Activated T-cell treated with anti-CD3 and anti-CD28 coated beads, Interleukin-2, amount 50 U/mL, for 24 hours (primary cell): ENCODE results near the gene ALK.
"Not testable (repeated sequence)": the region's sequence is repeated elsewhere in the genome, so short reads cannot be mapped to it uniquely, and the experiment has no call there.

ENCODE experiments used
- DNase-seq: peaks from one replicate; pipeline ENCODE4 v3.0.0-alpha.2; 2020
- H3K27ac Mint-ChIP-seq: 2 replicates; pipeline ENCODE4 v1.8.0; 2020; ENCODE audit warnings: mild to moderate bottlenecking, mixed read lengths
- H3K27me3 Mint-ChIP-seq: 2 replicates; pipeline ENCODE4 v1.8.0; 2020; ENCODE audit warnings: mixed read lengths
- H3K36me3 Mint-ChIP-seq: 2 replicates; pipeline ENCODE4 v1.8.0; 2020; ENCODE audit warnings: low read depth, mixed read lengths
- H3K4me1 Mint-ChIP-seq: 2 replicates; pipeline ENCODE4 v1.8.0; 2020; ENCODE audit warnings: low read depth, mixed read lengths
- H3K4me3 Mint-ChIP-seq: 2 replicates; pipeline ENCODE4 v1.8.0; 2020; ENCODE audit warnings: mild to moderate bottlenecking, moderate library complexity, mixed read lengths
- H3K9me3 Mint-ChIP-seq: 2 replicates; pipeline ENCODE4 v1.8.0; 2020; ENCODE audit warnings: mixed read lengths

Gene ALK

DNA sequence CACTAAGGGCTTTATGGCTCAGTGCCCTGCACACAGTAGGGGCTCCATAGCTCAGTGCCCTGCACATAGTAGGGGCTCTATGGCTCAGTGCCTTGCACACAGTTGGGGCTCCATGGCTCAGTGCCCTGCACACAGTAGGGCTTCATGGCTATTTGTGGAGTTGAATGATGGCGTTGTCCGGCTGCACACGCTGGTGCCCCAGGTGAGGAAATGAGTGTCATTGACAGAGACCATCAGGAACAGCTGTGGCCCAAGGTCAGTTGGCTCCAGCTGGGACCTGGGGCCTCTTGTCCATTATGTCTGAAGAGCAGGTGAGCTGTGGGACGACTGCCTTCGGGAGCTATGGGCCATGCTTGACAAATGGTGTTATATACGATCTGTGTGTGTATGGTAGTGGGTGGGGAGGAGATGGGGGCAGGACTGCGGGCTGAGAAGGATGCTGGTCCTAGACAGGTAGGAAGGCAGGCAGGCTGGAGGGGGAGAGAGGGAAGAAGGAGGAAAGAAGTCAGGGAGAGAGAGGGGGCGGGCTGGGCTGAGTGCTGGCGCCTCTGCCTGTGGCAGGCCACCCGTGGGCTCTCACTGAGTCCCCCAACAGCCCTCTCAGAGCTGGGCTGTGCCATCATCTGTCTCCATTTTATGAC, 675.5 kb downstream of the ALK start:
- H3K9me3 Mint-ChIP-seq: no peaks in the 10 kb centered on the region
- H3K27ac Mint-ChIP-seq: no peak overlapping the region
- no peaks in the 10 kb centered on the region for H3K27me3 Mint-ChIP-seq
- no peak overlapping the region for H3K4me3 Mint-ChIP-seq
- H3K36me3 Mint-ChIP-seq: no peaks in the 10 kb centered on the region
- no peak for DNase-seq
- no peaks in the 10 kb centered on the region for H3K4me1 Mint-ChIP-seq

DNA sequence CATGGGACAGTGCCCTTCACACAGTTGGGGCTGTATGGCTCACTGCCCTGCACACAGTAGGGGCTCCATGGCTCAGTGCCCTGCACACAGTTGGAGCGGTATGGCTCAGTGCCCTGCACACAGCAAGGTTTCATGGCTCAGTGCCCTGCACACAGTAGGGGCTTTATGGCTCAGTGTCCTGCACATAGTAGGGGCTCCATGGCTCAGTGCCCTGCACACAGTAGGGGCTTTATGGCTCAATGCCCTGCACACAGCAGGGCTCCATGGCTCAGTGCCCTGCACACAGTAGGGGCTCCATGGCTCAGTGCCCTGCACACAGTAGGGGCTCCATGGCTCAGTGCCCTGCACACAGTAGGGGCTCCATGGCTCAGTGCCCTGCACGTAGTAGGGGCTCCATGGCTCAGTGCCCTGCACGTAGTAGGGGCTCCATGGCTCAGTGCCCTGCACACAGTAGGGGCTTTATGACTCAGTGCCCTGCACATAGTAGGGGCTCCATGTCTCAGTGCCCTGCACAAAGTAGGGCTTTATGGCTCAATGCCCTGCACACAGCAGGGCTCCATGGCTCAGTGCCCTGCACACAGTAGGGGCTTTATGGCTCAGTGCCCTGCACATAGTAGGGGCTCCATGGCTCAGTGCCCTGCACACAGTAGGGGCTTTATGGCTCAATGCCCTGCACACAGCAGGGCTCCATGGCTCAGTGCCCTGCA, 676.2 kb downstream of the ALK start:
- H3K27me3 Mint-ChIP-seq, H3K9me3 Mint-ChIP-seq, H3K4me3 Mint-ChIP-seq, H3K4me1 Mint-ChIP-seq, DNase-seq, H3K27ac Mint-ChIP-seq, H3K36me3 Mint-ChIP-seq: not testable (repeated sequence)

DNA sequence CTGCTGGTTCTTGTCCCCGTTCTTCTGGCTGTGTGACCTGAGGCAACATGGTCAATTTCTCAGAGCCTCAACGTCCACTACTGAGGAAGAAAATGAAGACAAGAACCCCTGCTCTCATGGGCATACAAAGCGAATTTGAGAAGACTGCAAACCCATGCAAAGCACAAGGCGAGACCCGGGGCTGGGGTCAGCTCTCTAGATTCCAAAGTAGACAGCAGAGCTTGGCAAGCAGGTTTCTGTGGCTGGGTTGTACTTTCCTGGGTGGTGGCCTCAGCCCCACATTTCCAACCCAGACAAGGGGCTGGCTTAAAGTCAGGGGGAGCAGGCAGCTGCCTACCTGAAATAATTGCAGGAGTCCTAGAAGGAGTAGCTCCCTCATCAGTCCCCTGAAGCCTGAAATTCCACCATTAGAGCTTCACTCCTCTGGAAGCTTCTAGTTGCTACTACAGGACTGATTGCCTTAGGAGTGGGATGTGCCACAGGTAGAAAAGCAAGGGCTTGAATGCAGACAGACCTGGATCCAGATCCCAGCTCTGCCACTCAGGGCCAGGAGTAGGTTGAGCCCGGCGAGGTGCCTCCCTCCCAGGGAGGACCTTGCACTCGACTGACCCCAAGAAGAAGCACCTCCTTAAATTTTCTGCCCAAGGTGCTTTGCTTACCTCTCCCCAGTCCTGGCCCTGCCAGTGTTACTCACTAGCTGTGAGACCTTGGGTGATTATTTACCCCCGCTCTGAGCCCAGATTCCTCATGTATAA, 678.6 kb downstream of the ALK start:
- H3K4me1 Mint-ChIP-seq: no peaks in the 10 kb centered on the region
- no peaks in the 10 kb centered on the region for H3K36me3 Mint-ChIP-seq
- no peaks in the 10 kb centered on the region for H3K9me3 Mint-ChIP-seq
- peaks cover 8% of the 10 kb centered on the region for H3K27me3 Mint-ChIP-seq
- H3K27ac Mint-ChIP-seq: no peak overlapping the region
- DNase-seq: no peak
- no peak overlapping the region for H3K4me3 Mint-ChIP-seq

DNA sequence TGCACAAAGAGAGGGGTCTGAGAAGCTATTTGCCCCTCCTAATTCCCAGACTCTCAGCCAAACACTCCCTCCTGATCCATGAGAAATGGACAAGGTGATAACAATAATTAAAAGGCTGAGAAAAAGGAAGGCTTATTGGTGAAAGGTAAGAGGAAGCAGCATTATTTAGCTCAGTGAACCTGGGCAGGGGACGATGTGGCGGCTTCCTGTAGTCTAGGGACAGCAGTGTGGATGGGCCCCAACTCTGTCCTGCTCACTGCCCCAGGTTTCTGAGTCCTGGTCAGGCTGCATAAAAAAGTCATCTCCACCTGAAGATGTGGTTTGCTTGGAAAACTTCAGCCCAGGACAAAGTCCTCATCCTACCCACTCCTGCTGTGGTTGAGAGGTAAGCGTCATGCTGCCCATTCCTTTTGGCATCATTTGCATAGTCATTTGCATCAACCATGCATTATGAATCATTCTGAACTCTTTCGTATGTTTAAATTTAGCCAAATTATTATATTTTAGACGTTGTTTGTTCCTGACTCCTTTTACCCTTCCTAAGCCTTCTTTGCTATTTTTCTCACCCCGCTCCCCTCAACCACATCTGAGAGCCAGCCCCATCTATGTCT, 679.3 kb downstream of the ALK start:
- Mint-ChIP-seq H3K4me3 (no peak overlapping the region), H3K27me3 (peaks cover 15% of the 10 kb centered on the region), H3K9me3 (no peaks in the 10 kb centered on the region), H3K27ac (no peak overlapping the region), H3K4me1 (no peaks in the 10 kb centered on the region), H3K36me3 (no peaks in the 10 kb centered on the region)
- no peak for DNase-seq

DNA sequence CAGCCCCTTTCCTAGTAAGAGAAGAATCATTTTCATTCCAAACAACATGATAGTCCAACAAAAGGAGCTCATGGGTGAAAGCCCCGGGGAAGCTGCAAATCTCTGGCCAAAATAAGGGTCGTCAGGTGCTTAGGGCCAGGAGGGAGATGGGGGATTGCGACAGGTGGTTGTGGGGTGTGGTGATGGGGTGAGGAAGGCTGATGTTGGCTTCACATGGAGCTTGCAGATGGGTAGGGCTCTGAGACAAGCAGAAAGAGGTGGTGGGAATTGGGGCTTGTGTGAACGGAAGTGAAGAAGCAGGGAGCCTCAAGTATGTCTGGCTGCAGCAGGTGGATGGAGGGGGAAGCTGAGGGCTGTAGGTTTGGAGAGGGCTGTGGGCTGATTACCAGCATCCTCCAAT, 680.0 kb downstream of the ALK start:
- no peaks in the 10 kb centered on the region for H3K9me3 Mint-ChIP-seq
- H3K4me1 Mint-ChIP-seq: no peaks in the 10 kb centered on the region
- DNase-seq: no peak
- no peak overlapping the region for H3K4me3 Mint-ChIP-seq
- peaks cover 22% of the 10 kb centered on the region for H3K27me3 Mint-ChIP-seq
- H3K27ac Mint-ChIP-seq: no peak overlapping the region
- no peaks in the 10 kb centered on the region for H3K36me3 Mint-ChIP-seq

DNA sequence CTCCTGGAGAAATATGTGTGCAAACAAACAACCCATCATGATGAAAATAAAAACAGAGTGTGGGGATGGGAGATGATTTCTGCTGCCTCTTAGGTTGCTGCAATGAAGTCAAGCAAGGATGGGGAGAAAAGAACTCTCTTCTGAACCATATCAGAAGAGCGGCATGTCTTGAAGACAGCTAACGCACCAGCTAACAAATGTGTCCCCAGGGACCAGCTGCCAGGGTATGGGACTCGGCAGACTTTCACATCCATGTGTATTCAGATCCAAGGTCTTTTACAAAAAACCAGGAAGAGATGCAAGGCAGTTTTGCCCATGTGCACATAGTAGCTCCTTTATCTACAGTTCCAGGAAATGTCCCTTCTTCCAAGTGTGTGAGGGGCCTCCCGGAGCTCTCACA, 680.8 kb downstream of the ALK start:
- Mint-ChIP-seq H3K4me3 (no peak overlapping the region), H3K27me3 (peaks cover 22% of the 10 kb centered on the region), H3K27ac (no peak overlapping the region), H3K4me1 (no peaks in the 10 kb centered on the region), H3K36me3 (no peaks in the 10 kb centered on the region), H3K9me3 (no peaks in the 10 kb centered on the region)
- no peak for DNase-seq

DNA sequence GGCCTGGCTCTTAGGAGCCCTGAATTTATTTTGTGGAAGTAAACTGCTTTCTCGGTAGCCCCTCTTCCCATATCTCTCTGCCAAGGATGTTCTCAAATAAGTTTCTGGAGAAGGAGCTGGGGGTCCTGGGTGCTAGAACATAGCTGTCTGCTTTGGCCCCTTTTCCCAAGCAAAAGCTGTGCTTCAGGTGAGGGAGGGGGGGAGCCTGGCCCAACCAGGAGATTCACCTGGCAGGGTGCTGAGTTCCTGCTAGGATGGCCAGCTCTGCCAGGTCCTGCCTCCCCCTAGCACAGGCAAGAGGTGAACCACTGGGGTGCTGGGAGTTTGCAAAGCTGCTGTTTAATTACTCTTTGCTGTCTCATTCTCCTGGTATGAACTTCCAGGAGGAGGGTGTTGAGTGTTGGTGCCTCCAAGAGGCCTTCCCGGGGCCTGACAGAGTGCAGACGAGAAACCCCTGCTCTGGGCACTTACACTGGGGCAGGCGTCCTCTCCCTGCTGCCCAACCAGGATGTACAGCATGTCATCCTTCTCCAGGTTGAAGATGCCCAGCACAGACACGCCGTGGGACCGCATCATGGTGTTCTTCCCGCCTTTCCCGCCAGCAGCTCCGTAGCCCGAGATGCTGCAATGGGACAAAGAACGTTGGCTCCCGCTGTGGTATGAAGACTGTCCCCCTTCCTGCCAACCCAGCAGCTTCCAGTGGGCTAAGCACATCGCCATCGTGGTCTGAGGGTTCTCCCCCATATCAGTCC, 682.0 kb downstream of the ALK start:
- Mint-ChIP-seq H3K27ac (no peak overlapping the region), H3K4me3 (no peak overlapping the region), H3K27me3 (peaks cover 22% of the 10 kb centered on the region), H3K36me3 (no peaks in the 10 kb centered on the region), H3K9me3 (no peaks in the 10 kb centered on the region), H3K4me1 (no peaks in the 10 kb centered on the region)
- DNase-seq: no peak

DNA sequence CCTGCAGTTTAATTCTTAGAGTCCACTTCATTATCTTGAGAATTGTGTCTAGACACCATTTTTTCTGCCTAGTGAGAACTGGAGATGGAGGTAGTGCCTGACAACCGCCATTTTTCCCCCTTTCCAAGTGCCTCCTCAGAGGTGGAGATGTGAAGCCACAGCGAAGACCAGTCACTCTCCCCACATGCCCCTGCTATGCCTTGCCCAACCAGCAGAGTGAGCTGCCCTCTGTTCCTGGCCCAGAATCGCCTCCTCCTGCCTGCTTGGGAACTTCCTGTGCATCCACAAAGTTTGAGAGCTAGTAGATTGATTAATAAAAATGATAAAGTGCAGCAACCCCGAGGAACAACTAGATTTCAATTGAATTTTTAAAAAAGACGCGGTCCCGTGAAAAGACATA, 682.9 kb downstream of the ALK start:
- H3K4me1 Mint-ChIP-seq: no peaks in the 10 kb centered on the region
- no peak overlapping the region for H3K27ac Mint-ChIP-seq
- H3K36me3 Mint-ChIP-seq: no peaks in the 10 kb centered on the region
- H3K4me3 Mint-ChIP-seq: no peak overlapping the region
- peaks cover 22% of the 10 kb centered on the region for H3K27me3 Mint-ChIP-seq
- no peak for DNase-seq
- H3K9me3 Mint-ChIP-seq: no peaks in the 10 kb centered on the region

DNA sequence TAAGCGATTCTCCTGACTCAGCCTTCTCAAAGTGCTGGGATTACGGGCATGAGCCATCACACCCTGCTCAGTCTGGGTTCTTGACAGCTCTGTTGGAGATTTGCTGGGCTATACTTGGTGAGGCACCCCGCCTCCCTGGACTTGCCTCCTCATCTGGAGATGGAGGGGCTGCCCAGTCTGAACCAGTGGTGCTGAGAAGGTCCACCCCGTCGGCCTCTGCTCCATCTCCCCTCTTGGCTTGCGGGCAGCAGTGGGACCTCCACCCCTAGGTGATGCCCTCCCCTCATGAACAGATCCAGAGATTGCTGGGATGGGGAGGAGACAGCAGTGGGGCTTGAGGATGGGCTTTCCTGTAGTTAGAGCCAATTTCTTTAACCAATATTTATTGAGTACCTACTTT, 685.3 kb downstream of the ALK start:
- Mint-ChIP-seq H3K27me3 (peaks cover 22% of the 10 kb centered on the region), H3K4me3 (no peak overlapping the region), H3K27ac (no peak overlapping the region), H3K36me3 (no peaks in the 10 kb centered on the region), H3K9me3 (no peaks in the 10 kb centered on the region), H3K4me1 (no peaks in the 10 kb centered on the region)
- no peak for DNase-seq

DNA sequence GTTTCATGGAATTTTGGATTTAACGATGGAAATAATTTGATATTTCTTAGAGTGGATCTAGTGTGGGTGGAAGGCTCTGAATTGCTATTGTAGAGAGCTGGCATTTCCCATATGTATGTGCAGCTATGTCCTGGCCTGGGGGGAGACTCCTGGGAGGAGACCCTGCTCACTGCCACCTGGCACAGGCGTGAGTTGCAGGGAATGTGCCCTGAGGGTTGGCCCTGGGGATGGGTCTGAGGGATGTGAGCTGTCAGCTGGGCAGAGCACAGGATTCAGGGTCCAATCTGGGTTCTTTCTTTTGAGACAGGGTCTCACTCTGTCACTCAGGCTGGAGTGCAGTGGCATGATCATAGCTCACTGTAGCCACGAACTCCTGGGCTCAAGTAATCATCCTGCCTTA, 686.0 kb downstream of the ALK start:
- Mint-ChIP-seq H3K9me3 (no peaks in the 10 kb centered on the region), H3K27ac (no peak overlapping the region), H3K4me3 (no peak overlapping the region), H3K36me3 (no peaks in the 10 kb centered on the region), H3K4me1 (no peaks in the 10 kb centered on the region), H3K27me3 (peaks cover 19% of the 10 kb centered on the region)
- no peak for DNase-seq

DNA sequence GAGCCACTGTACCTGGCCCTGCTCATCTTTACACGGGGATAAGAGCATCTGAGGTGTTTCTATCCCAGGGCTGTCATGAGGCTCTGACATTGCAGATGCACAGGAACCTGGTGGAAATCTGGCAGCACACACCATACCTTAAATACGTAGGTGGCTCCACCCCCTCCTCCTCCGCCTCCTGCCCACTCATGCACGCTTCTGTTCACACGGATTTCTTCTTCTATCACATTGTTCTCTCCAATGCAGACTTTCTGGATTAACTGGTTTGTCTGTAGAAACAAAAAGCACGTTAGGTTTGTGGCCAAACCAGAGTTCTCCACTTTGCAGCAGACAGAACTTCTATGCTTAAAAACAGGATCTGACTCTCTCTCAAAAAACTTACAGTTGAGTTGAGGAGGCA, 688.0 kb downstream of the ALK start:
- H3K27me3 Mint-ChIP-seq: peaks cover 22% of the 10 kb centered on the region
- no peaks in the 10 kb centered on the region for H3K36me3 Mint-ChIP-seq
- no peak for DNase-seq

DNA sequence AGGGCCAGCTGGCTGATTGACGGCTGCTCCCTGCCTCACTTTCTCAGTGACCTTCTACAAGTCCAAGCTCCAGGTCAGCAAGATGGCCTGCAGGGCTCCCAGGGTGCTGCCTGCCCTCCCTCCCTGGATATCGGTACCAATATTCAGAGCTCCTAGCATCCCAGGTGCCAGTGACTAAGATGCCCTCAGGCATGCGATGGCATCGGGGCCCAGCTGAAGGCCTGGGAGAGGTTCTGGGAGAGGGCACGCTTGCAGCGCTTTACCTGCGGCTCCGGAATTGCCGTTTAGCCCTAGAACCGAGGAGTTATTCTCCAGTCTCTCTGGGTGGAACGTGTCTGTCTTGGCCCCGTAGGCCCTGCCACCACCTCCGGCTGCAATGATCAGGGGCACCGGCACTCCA, 689.3 kb downstream of the ALK start:
- DNase-seq: no peak
- H3K9me3 Mint-ChIP-seq: no peaks in the 10 kb centered on the region
- no peaks in the 10 kb centered on the region for H3K4me1 Mint-ChIP-seq
- H3K27me3 Mint-ChIP-seq: peaks cover 27% of the 10 kb centered on the region
- no peak overlapping the region for H3K4me3 Mint-ChIP-seq
- no peak overlapping the region for H3K27ac Mint-ChIP-seq
- H3K36me3 Mint-ChIP-seq: no peaks in the 10 kb centered on the region

More for the DNA sequence above, 688.0 kb downstream of the ALK start:
- no peaks in the 10 kb centered on the region for H3K4me1 Mint-ChIP-seq
- no peak overlapping the region for H3K4me3 Mint-ChIP-seq
- H3K27ac Mint-ChIP-seq: no peak overlapping the region
- no peaks in the 10 kb centered on the region for H3K9me3 Mint-ChIP-seq

DNA sequence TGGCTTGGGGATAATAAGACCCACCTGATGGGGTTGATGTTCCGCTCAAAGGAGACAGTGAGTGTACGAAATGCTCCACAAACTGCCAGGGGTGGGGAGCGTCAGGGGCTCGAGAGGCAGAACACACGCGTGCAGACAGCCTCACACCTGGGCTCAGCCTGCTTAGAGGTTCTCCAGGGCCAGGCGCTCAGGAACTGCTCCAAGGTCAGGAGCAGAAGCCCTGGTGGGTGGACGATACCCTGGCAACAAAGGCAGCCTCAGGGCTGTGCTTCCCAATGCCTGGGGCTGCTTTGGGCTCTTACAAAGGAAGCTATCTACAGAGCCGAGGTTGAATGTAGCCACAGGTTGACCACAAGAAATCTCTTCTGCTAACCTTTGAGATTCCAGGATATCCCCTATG, 691.7 kb downstream of the ALK start:
- no peak overlapping the region for H3K4me3 Mint-ChIP-seq
- no peaks in the 10 kb centered on the region for H3K4me1 Mint-ChIP-seq
- no peak overlapping the region for H3K27ac Mint-ChIP-seq
- no peaks in the 10 kb centered on the region for H3K36me3 Mint-ChIP-seq
- no peak for DNase-seq
- no peaks in the 10 kb centered on the region for H3K9me3 Mint-ChIP-seq
- H3K27me3 Mint-ChIP-seq: peaks cover 31% of the 10 kb centered on the region

DNA sequence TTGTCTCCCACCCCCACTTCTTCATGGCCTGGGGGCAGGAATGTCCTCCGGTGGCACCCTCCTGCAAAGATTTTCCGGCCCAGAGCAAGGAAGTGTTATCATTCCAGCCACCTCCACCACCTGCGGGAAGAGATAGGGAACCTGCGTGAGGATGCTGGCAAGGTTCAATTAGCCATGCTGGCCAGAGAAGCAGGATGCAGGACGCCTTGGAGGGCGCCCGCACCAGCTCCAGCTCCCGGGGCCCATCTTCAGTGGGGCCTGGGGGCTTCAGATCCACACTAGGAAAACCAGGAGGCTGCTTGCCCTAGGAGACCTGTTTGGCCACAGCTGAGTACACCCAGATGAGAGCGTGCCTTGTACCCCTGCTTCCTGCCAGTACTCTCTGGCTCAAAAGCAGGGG, 692.4 kb downstream of the ALK start:
- Mint-ChIP-seq H3K9me3 (no peaks in the 10 kb centered on the region), H3K27ac (no peak overlapping the region), H3K4me3 (no peak overlapping the region), H3K36me3 (no peaks in the 10 kb centered on the region), H3K4me1 (no peaks in the 10 kb centered on the region), H3K27me3 (peaks cover 35% of the 10 kb centered on the region)
- no peak for DNase-seq
